Heart left ventricle (tissue), 13 donors: ENCODE data around the gene PCDHB16.
"Not testable (repeated sequence)": the region's sequence is repeated elsewhere in the genome, so short reads cannot be mapped to it uniquely, and the experiment has no call there.

Experiments
- CTCF ChIP-seq, 12 donors: fragments of 200-600 bp; sonication (generic) in 4 of 12; IDR thresholded peaks; one replicate each; pipeline versions ENCODE4 v1.5.0 to v1.8.0; 2018 to 2022; ENCODE audit warnings: antibody characterized with exemption in 12 of 12, mild to moderate bottlenecking in 5 of 12
- POLR2A ChIP-seq, 2 donors: fragments of 450-650 bp; IDR thresholded peaks; one replicate each; pipeline ENCODE4 v1.6.1; 2017; ENCODE audit warnings: antibody characterized with exemption in 2 of 2, mild to moderate bottlenecking in 2 of 2, moderate library complexity in 2 of 2
- donor health status: ischemic (EF 13 %, LVEDD 7.1; RV severe dilation, severe dysfunction).
- donor health status: DM: no; HTN: yes; CAD: no.
- donor health status: DM: no; HTN: no; CAD: no.
- donor health status: ischemic (EF 25% LVEDD 6.9; RV normal size, moderate dysfunction).
- donor health status: ischemic (EF 25% LVEDD 5.7; RV mildly dilated, moderate dysfunction).
- donor health status: ischemic (EF 35%, LVEDD 5.7; RV mildly dilated, moderate dysfunction).
- donor health status: nonischemic (EF 11% LVEDD 7.7; RV severe dilation, severe dysfunction).
- donor health status: DM: yes; HTN: yes; CAD: no.
- donor health status: PGD.
- donor health status: ischemic (EF 29% LVEDD 5.4; RV normal size, mild dysfunction).
- donor health status: nonischemic (EF 23%, LVEDD 6.1; RV moderate dilation, normal function).

GRCh38 chr5:141137346-141137745, 44.8 kb upstream of the PCDHB16 start:
- TF ChIP-seq POLR2A, CTCF (IDR thresholded peaks at IDR 0.05): not testable (repeated sequence)
